HG03095 (cell line): ENCODE results near the gene CFAP157.

Experiments used
- ATAC-seq: cut with Tn5 transposase; IDR thresholded peaks from one replicate; pipeline ENCODE4 v1.9.1; 2021; ENCODE audit warnings: moderate library complexity; ENCODE audit not compliant: unreplicated experiment

The CFAP157 gene

DNA sequence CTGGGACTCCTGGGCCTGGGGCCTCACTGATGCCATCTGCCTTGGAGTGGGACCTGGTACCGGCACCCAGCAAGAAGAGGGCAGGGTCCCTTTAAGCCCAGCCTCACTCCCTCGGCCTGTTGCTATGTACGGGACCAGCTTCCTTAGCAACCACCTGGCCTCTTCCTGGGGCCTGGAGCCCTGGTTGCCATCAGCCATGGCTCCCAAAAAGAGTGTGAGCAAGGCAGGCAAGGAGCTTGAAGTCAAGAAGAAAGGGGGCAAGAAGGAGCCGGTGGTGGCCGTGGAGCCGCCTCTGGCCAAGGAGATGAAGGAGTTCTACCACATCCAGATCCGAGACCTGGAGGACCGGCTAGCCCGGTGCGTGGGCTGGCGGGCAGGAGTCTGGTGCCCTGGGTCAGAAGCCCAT lies at the start of gene CFAP157:
Gene CFAP157 (plus strand): TSS at position 153 of the 406 bp plus-strand sequence. CDS start 44 bp downstream, at position 197.
- ATAC-seq: no peak

GRCh38 chr9:127658428-127658827 lies 48.4 kb upstream of the CFAP157 start:
- no peak for ATAC-seq

DNA sequence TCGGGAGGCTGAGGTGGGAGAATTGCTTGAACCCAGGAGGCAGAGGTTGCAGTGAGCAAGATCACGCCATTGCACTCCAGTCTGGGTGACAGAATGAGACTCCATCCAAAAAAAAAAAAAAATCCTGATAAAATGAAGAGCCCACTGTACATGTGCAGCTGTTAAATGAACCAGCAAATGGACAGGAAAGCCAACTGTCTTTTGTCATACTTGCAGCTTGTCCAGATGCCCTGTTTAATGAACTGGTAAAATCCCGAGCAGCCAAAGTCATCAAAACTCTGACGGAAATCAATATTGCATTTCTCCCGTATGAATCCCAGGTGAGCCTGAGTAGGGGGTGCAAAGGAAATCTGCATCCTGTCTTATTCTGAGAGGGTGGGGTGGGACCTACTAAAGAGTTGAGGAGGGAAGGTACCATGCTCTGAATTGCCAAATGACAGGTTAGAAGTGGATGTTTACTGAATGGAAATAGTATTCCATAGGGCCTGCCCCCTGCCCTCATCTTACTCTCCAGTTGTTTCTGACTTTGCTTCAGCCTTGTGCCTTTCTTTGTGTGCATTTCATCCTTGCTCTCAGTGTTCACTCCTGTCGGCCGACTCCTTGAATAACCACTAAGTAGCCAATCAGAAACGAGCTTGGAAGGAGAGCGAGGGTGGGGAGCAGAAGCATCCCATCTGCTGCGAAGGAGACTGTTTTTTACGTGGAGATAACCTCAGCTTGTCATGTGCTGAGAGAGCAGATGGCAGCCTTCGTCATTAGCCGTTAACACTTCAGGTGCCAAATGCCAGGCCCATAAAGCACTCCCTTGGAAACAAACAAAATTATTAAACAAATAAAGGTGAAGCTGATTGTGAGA lies 45.7 kb upstream of the CFAP157 start:
- ATAC-seq: no peak

GRCh38 chr9:127662617-127663016 lies 44.2 kb upstream of the CFAP157 start:
- no peak for ATAC-seq

GRCh38 chr9:127664324-127664677 lies 42.5 kb upstream of the CFAP157 start:
- no peak for ATAC-seq

- no peak for ATAC-seq
Observed at GRCh38 chr9:127664678-127665507, 41.9 kb upstream of the CFAP157 start.

- ATAC-seq: no peak
Observed at GRCh38 chr9:127667127-127667844, 39.5 kb upstream of the CFAP157 start.

- no peak for ATAC-seq
Observed at GRCh38 chr9:127667906-127668305, 38.9 kb upstream of the CFAP157 start.

DNA sequence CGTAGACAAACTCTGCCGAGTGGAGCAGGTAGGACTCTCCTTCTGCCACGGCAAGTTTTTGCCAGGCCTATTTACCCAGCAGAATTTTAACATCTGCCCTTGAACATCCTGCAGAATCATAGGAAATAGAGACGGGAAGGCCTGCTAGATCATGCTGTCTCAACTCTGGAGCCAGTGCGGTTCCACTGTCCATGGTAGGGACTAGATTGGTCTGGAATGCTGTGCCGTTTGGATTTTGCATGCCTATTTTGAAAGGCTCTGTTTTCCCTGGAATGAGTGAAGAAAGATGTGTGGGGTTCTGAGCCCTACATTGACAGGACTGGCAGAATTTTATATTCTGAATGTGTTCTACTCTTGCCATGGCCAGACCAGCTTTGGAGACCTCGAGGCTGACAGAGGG lies 33.6 kb upstream of the CFAP157 start:
- no peak for ATAC-seq

DNA sequence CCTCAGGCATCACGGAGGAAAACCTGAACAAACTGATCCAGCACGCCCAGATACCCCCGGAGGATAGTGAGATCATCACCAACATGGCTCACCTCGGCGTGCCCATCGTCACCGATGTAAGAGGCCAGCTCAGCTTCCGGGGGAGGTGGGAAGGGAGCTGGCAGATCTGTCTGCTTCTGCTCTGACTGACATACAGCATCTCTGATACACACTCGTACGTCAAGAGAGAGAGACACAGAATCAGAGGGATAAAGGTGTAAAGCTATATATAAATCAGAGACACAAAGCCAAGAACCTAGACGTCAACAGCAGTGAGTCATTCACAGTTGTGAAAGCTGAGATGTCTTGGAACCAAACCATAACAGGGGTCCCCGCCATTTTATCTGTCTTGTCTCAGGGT lies 30.1 kb upstream of the CFAP157 start:
- ATAC-seq: no peak

DNA sequence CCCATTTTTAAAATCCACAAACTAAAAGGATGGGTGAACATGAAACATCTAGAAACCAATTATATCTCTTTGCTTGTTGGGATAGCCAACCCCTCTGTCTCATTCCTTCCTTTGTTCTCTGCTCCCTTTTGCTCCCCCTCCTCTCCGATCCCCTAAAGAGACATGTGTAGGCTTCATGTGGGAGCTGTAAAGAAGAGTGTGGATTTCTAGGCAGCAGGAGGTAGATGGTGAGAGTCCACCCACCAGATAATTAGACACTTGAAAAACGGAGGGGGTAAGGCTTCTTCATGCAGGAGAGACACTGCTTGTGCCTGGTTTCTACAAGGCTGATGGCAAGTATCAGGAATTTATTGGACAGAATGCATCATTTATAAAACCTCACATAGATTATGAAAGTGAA lies 27.3 kb upstream of the CFAP157 start:
- ATAC-seq: no peak

- ATAC-seq: no peak
Observed at GRCh38 chr9:127680226-127680625, 26.6 kb upstream of the CFAP157 start.

DNA sequence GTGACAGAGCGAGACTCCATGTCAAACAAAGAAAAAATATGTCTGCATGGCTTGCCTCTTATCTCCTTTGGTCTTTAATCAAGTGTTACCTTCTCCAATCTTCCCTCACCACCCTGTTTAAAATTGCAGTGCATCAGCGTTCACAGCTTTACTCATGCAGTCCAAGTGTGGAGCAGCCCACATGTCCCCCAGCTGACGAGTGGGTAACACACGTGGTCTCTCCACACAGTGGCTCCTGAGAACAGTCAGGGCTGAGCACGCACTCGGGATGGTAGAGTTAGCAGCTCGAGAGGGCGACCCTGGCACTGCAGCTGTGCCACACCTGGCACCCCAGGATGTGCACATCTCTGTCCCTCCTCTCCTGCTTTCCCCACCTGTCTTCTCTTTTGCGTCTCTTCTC lies 25.9 kb upstream of the CFAP157 start:
- no peak for ATAC-seq

DNA sequence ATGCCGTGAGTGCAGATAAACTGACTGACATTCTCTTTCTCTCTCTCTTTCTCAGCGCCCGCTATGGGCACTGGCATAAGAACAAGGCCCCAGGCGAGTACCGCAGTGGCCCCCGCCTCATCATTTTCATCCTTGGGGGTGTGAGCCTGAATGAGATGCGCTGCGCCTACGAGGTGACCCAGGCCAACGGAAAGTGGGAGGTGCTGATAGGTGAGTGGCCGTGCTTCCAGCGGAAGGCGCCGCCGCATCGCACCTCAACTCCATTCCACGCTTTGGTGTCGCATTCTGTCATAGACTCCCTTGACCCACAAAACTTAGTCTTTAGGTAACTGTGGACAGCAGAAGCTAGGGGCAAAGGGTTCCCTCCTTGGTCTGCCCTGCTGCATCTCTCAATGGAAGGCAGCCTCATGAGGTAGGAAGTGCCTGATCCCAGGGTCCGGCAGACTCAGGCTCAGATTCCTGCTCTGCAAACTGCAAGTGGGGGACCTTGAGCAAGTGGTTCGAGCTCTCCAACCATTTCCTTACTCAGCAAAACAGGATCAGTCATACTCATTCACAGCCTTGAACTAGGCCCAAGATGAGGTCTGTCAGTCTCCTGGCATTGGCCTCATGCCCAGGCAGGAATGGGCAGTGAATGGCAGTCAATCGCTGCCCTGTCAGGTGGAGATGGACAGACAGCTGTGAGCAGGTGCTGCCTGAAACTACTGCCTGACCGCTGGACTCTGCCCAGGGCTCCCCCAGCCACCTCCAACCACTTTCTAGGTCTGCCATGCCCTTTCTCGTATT lies 24.2 kb upstream of the CFAP157 start:
- no peak for ATAC-seq

GRCh38 chr9:127683723-127684122 lies 23.1 kb upstream of the CFAP157 start:
- no peak for ATAC-seq

DNA sequence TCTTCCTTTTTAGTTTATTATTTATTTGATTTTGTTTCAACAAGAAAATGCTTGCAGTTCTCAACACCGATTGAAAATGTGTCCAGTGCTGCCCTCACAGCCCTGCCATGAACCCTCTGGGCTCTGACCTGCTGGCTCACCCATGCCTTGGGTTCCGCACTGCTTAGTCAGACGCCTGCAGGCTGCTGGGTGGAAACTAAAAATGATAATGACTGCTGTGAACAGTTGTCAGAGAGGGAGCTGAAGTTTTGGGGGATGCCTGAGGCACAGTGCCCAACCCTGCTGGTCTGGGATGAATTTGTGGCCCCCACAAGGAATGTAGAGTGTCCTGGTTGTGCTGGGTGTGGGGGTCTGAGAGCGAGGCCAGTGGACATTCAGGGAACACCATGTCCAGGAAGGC lies 22.2 kb upstream of the CFAP157 start:
- ATAC-seq: no peak

DNA sequence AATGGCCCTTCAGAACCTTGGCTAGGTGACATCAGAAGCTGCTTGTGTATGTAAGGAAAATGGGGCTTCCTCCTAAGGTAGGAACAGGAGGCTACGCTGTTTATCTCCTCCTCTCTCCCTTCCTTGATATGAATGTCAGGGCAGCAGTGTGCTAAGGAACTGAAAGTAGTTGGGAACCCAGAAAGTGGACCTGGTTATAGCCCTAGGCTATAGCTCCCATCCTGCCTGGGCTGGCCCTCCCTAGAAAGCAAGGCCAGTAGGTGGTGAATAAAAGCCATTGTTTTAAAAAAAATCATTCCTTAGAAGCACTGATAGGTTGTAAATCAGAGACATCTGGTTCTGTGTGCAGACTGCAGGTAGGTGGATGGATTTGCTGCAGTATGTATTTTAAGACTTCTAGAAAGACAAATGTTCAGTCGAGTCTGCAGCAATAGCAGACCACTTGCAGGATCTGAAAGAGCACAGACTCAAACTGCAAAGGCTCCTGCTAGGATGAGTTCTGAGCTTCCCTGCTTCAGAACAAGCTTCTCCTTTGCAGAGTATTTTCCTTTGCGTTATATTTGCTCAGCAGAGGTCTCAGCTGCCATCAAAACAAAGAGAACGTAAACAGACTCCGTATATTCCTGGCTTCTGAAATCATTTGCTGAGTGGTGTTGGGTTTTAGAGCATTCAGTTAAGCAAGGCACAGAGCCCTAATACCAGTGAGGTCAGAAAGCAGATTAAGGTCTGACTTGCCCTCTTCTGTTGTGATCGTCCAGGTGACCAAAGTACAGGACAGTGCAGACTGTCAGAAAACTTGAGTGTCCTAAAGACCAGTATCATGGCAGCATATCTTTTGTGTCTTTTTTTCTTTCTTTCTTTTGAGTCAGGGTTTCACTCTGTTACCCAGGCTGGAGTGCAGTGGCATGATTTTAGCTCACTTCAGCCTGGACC lies 20.1 kb upstream of the CFAP157 start:
- ATAC-seq: no peak

DNA sequence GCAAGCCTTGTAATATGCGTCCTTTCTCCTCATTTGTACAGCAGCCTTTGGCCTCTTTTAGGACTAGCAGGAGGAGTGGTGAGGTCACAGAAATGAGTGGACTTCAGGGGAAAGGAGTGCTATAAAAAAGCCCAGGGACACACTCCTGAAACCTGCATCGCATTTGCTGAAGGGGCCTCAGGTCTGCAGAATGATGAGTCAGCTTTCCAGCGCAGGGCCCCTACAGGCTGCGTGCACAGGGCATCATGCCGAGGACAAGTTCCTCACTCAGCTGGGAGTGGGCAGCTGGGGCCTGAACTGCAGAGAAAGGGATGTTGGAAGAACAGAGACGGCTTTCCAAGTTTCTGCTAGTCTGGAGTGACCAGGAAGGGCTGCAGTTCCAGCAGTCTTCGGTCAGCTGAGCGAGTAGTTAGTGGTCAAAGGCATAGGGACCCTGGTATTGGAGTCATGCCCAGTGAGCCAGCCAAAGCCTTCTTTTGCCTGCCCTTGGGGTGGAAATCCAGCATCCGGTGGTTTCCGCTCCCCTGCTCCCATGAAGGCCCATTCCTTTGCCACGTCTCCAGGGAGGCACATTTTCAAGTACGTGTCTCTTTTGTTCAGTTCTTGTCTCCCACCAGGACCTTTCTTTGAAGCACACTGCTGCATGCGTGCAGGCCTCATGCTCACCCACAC lies 17.3 kb upstream of the CFAP157 start:
- no peak for ATAC-seq

- ATAC-seq: no peak
Observed at GRCh38 chr9:127690735-127691134, 16.1 kb upstream of the CFAP157 start.
